ENCODE measurements around the gene SCMH1.

DNA sequence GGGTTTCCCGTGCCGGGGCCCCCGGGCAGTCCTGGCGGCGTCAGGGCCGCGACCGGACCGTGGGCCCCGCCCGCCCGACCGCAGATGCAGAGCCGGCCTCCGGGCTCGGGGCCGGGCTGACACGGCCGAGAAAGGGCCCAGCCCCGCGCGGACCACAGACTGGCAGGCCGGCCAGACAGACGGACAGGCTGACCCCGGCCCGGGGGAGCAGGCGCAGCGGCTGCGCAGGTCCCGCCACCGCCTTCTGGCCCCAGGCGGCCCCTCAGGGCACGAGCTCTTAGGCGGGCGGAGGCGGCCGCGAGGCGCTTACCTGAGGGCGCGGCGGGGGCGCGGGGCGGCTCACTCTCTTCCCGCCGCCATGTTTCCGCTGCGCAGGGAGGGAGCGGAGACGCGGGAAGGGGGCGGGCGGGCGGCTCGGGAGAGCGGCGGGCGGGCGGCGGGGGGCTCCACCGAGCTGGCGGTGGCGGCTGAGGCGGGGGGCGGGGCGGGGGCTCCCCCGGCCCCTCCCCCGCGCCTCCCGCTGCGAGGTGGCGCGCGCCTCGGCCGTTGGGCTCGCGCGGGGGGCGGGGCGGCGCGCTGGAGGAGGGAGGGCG is at the start of gene SCMH1:
- TF ChIP-seq GATA2 (IDR thresholded peaks at IDR 0.05; ENCODE audit: low read depth, low read length) = no peak
- TF ChIP-seq GATA3 (IDR thresholded peaks at IDR 0.05; ENCODE audit: low read depth, low read length) = no peak

All from SH-SY5Y (cell line).